ENCODE results near the gene HTR2A. TPM values are rescaled to one million over a fixed set of nuclear protein-coding genes. Genes with fewer than 3 reads are reported as not detected.

The HTR2A gene
- polyA plus RNA-seq, 2 donors = 0.01 to 0.02 TPM

- Histone ChIP-seq H3K27ac (ENCODE audit: low read depth in 2 of 2, low read length in 1 of 2) (no peak overlapping the region), H3K4me1 (ENCODE audit: control insufficient read depth in 2 of 2, insufficient read depth in 2 of 2, low read length in 1 of 2) (no peaks in the 10 kb centered on the region), H3K4me3 (ENCODE audit: low read depth in 1 of 2, low read length in 2 of 2) (no peak overlapping the region), H3K36me3 (ENCODE audit: control insufficient read depth in 2 of 2, insufficient read depth in 2 of 2, low read length in 1 of 2) (no peaks in the 10 kb centered on the region), H3K27me3 (ENCODE audit: control insufficient read depth in 1 of 2, insufficient read depth in 2 of 2, low read length in 2 of 2) (no peaks in the 10 kb centered on the region), H3K9me3 (ENCODE audit: control insufficient read depth in 2 of 2, insufficient read depth in 1 of 2, low read depth in 1 of 2, low read length in 1 of 2) (peaks cover 0 to 3% of the 10 kb centered on the region in 2 donors)
- WGBS, 2 donors = 74 to 75% methylated on average over 3 of the region's 3 CpGs
Measured at GRCh38 chr13:46858163-46858562, 38.7 kb downstream of the HTR2A start.

DNA sequence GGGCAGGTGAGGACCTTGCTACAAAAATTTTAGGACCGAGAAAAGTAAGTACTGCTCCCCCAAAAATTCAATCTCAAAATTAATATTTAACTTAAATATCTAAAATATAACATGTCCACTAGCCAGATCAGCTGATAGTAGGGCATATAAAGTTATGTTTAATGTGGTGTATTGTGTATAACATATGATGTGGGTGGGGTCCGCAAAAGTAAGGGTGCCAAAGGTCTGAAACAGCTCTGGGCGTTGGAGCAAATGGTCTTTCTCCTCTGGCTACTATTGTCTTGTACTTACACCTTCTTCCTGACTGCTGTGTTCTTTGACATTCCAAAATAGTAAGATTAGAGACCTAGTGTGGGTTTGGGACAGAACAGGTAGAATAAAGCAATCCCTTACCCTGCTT lies 41.2 kb downstream of the HTR2A start:
- H3K27ac ChIP-seq (ENCODE audit: low read depth in 2 of 2, low read length in 1 of 2) = no peak overlapping the region
- peaks cover 0 to 3% of the 10 kb centered on the region in 2 donors for H3K9me3 ChIP-seq (ENCODE audit: control insufficient read depth in 2 of 2, insufficient read depth in 1 of 2, low read depth in 1 of 2, low read length in 1 of 2)
- no peak overlapping the region for H3K4me3 ChIP-seq (ENCODE audit: low read depth in 1 of 2, low read length in 2 of 2)
- no peaks in the 10 kb centered on the region for H3K27me3 ChIP-seq (ENCODE audit: control insufficient read depth in 1 of 2, insufficient read depth in 2 of 2, low read length in 2 of 2)
- no peaks in the 10 kb centered on the region for H3K4me1 ChIP-seq (ENCODE audit: control insufficient read depth in 2 of 2, insufficient read depth in 2 of 2, low read length in 1 of 2)
- 79 to 89% methylated on average over 3 of the region's 3 CpGs for WGBS, 2 donors
- no peaks in the 10 kb centered on the region for H3K36me3 ChIP-seq (ENCODE audit: control insufficient read depth in 2 of 2, insufficient read depth in 2 of 2, low read length in 1 of 2)

DNA sequence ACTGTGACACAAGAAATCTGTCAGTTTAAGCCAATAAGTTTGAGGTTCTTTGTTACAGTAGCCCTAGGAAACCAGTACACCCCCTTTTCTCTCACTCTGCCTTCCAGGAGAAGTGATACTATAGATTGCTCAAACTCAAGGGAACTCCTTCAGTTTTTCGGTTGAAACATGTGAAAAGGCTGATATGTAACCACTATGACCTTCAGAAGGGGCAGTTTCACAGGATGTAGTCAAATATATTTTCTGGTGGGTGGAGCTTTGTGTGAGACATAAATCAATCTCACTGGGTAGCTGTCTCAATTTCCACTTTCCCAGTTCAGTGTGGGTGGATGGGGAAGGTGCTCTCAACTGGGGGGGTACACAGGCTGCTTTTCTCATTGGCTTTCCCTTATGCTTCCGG lies 41.7 kb downstream of the HTR2A start:
- 78 to 86% methylated on average over 2 of the region's 2 CpGs for WGBS, 2 donors
- H3K36me3 ChIP-seq (ENCODE audit: control insufficient read depth in 2 of 2, insufficient read depth in 2 of 2, low read length in 1 of 2) = no peaks in the 10 kb centered on the region
- H3K4me1 ChIP-seq (ENCODE audit: control insufficient read depth in 2 of 2, insufficient read depth in 2 of 2, low read length in 1 of 2) = no peaks in the 10 kb centered on the region

GRCh38 chr13:46852168-46852567 lies 44.7 kb downstream of the HTR2A start:
- WGBS, 2 donors = 82 to 84% methylated on average over 10 of the region's 10 CpGs
- no peak overlapping the region for H3K4me3 ChIP-seq (ENCODE audit: low read depth in 1 of 2, low read length in 2 of 2)

More for the DNA sequence above, 41.7 kb downstream of the HTR2A start:
- H3K4me3 ChIP-seq (ENCODE audit: low read depth in 1 of 2, low read length in 2 of 2) = no peak overlapping the region
- peaks cover 0 to 3% of the 10 kb centered on the region in 2 donors for H3K9me3 ChIP-seq (ENCODE audit: control insufficient read depth in 2 of 2, insufficient read depth in 1 of 2, low read depth in 1 of 2, low read length in 1 of 2)
- no peak overlapping the region for H3K27ac ChIP-seq (ENCODE audit: low read depth in 2 of 2, low read length in 1 of 2)
- no peaks in the 10 kb centered on the region for H3K27me3 ChIP-seq (ENCODE audit: control insufficient read depth in 1 of 2, insufficient read depth in 2 of 2, low read length in 2 of 2)

GRCh38 chr13:46850214-46850613 lies 46.6 kb downstream of the HTR2A start:
- Histone ChIP-seq H3K4me3 (ENCODE audit: low read depth in 1 of 2, low read length in 2 of 2) (no peak overlapping the region), H3K4me1 (ENCODE audit: control insufficient read depth in 2 of 2, insufficient read depth in 2 of 2, low read length in 1 of 2) (no peaks in the 10 kb centered on the region), H3K9me3 (ENCODE audit: control insufficient read depth in 2 of 2, insufficient read depth in 1 of 2, low read depth in 1 of 2, low read length in 1 of 2) (no peaks in the 10 kb centered on the region), H3K27ac (ENCODE audit: low read depth in 2 of 2, low read length in 1 of 2) (no peak overlapping the region), H3K27me3 (ENCODE audit: control insufficient read depth in 1 of 2, insufficient read depth in 2 of 2, low read length in 2 of 2) (no peaks in the 10 kb centered on the region), H3K36me3 (ENCODE audit: control insufficient read depth in 2 of 2, insufficient read depth in 2 of 2, low read length in 1 of 2) (no peaks in the 10 kb centered on the region)
- WGBS, 2 donors = 88 to 90% methylated on average over 1 of the region's 1 CpG

More at GRCh38 chr13:46852168-46852567, 44.7 kb downstream of the HTR2A start:
- Histone ChIP-seq H3K27me3 (ENCODE audit: control insufficient read depth in 1 of 2, insufficient read depth in 2 of 2, low read length in 2 of 2) (no peaks in the 10 kb centered on the region), H3K4me1 (ENCODE audit: control insufficient read depth in 2 of 2, insufficient read depth in 2 of 2, low read length in 1 of 2) (no peaks in the 10 kb centered on the region), H3K36me3 (ENCODE audit: control insufficient read depth in 2 of 2, insufficient read depth in 2 of 2, low read length in 1 of 2) (no peaks in the 10 kb centered on the region), H3K27ac (ENCODE audit: low read depth in 2 of 2, low read length in 1 of 2) (no peak overlapping the region), H3K9me3 (ENCODE audit: control insufficient read depth in 2 of 2, insufficient read depth in 1 of 2, low read depth in 1 of 2, low read length in 1 of 2) (peaks cover 0 to 3% of the 10 kb centered on the region in 2 donors)

DNA sequence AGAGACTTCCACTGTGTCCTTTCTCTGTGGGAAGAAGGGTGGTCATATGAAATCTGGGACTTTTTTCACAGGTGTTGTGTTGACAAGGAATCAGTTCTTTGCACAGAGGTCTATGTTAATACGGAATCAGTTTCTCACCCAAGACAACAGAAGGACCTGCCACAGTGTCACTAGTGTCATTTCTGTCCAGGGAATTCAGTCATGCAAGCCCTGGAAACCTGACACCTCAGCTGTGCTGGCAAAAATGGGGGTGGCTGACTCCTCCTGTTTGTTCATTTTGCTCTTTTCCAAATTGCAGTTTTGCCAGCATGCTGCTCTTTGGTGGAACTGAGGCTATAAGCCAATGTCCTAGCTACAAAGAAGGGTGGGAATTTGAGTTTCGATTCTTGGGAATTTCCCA lies 50.1 kb downstream of the HTR2A start:
- H3K4me1 ChIP-seq (ENCODE audit: control insufficient read depth in 2 of 2, insufficient read depth in 2 of 2, low read length in 1 of 2) = no peaks in the 10 kb centered on the region
- WGBS, 2 donors = 75 to 81% methylated on average over 2 of the region's 2 CpGs
- no peaks in the 10 kb centered on the region for H3K36me3 ChIP-seq (ENCODE audit: control insufficient read depth in 2 of 2, insufficient read depth in 2 of 2, low read length in 1 of 2)
- H3K4me3 ChIP-seq (ENCODE audit: low read depth in 1 of 2, low read length in 2 of 2) = no peak overlapping the region
- H3K27ac ChIP-seq (ENCODE audit: low read depth in 2 of 2, low read length in 1 of 2) = no peak overlapping the region
- H3K27me3 ChIP-seq (ENCODE audit: control insufficient read depth in 1 of 2, insufficient read depth in 2 of 2, low read length in 2 of 2) = no peaks in the 10 kb centered on the region
- H3K9me3 ChIP-seq (ENCODE audit: control insufficient read depth in 2 of 2, insufficient read depth in 1 of 2, low read depth in 1 of 2, low read length in 1 of 2) = no peaks in the 10 kb centered on the region

DNA sequence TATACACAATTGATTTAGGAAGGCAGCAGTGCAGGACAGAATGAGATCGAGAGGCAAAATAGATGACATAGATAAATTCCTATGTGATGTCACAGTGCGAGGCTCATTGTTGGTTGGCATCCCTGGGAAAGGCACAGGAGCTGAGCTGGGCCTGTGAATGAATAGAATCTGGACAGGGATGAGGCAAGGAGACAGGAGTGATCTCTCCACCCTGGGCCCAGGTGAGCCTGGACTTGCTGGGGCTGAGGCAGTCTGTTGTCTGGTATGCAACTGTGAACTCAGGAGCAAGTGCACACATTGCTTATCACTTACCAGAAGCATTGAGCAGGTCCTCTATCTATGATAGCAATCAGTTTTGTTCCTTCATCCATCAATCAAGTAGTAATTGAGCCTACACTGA lies 51.7 kb downstream of the HTR2A start:
- Histone ChIP-seq H3K27me3 (ENCODE audit: control insufficient read depth in 1 of 2, insufficient read depth in 2 of 2, low read length in 2 of 2) (no peaks in the 10 kb centered on the region), H3K4me3 (ENCODE audit: low read depth in 1 of 2, low read length in 2 of 2) (no peak overlapping the region), H3K4me1 (ENCODE audit: control insufficient read depth in 2 of 2, insufficient read depth in 2 of 2, low read length in 1 of 2) (no peaks in the 10 kb centered on the region), H3K9me3 (ENCODE audit: control insufficient read depth in 2 of 2, insufficient read depth in 1 of 2, low read depth in 1 of 2, low read length in 1 of 2) (no peaks in the 10 kb centered on the region), H3K36me3 (ENCODE audit: control insufficient read depth in 2 of 2, insufficient read depth in 2 of 2, low read length in 1 of 2) (no peaks in the 10 kb centered on the region), H3K27ac (ENCODE audit: low read depth in 2 of 2, low read length in 1 of 2) (no peak overlapping the region)
- 81 to 85% methylated on average over 2 of the region's 2 CpGs for WGBS, 2 donors

DNA sequence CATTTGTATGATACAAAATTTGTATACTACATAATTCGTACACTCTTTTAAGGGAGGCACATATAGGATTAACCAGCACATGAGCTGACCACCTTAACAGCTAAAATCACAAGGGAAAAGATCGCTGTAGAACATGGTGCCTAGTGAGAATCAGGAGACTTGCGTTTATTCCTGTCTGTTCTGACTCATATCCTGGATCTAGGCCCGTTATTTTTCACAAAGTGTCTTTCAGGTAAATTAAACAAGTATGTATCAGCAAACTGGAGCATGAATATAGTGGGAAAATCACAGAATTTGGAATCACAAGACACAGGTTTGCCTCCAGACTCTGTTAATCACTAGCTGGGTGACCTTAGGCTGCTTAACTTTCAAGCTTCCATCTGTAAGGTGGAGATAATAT lies 52.4 kb downstream of the HTR2A start:
- no peak overlapping the region for H3K4me3 ChIP-seq (ENCODE audit: low read depth in 1 of 2, low read length in 2 of 2)
- no peaks in the 10 kb centered on the region for H3K4me1 ChIP-seq (ENCODE audit: control insufficient read depth in 2 of 2, insufficient read depth in 2 of 2, low read length in 1 of 2)
- 47 to 58% methylated on average over 4 of the region's 4 CpGs for WGBS, 2 donors
- H3K36me3 ChIP-seq (ENCODE audit: control insufficient read depth in 2 of 2, insufficient read depth in 2 of 2, low read length in 1 of 2) = no peaks in the 10 kb centered on the region
- no peak overlapping the region for H3K27ac ChIP-seq (ENCODE audit: low read depth in 2 of 2, low read length in 1 of 2)
- H3K9me3 ChIP-seq (ENCODE audit: control insufficient read depth in 2 of 2, insufficient read depth in 1 of 2, low read depth in 1 of 2, low read length in 1 of 2) = no peaks in the 10 kb centered on the region
- H3K27me3 ChIP-seq (ENCODE audit: control insufficient read depth in 1 of 2, insufficient read depth in 2 of 2, low read length in 2 of 2) = no peaks in the 10 kb centered on the region

DNA sequence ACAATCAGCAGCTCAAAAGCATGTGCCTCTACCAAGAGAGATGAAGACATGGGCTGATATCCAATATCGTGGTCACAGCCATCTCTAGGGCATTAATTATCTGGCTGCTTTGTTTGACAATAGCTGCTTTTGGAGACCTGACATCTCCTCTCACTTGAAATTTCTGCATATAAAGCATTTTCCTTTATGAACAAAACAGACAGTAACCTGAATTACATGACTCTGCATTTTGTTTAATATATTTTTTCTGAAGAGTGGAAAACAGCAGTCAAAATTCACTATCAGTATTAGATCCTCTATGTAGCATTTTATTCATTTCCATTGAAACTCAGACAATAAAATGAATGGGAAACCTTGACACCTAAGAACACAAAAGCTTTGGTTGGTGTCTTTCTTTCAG lies 57.5 kb downstream of the HTR2A start:
- H3K4me3 ChIP-seq (ENCODE audit: low read depth in 1 of 2, low read length in 2 of 2) = no peak overlapping the region
- no peaks in the 10 kb centered on the region for H3K27me3 ChIP-seq (ENCODE audit: control insufficient read depth in 1 of 2, insufficient read depth in 2 of 2, low read length in 2 of 2)
- 26 to 35% methylated on average over 1 of the region's 1 CpG for WGBS, 2 donors
- no peaks in the 10 kb centered on the region for H3K36me3 ChIP-seq (ENCODE audit: control insufficient read depth in 2 of 2, insufficient read depth in 2 of 2, low read length in 1 of 2)
- H3K9me3 ChIP-seq (ENCODE audit: control insufficient read depth in 2 of 2, insufficient read depth in 1 of 2, low read depth in 1 of 2, low read length in 1 of 2) = no peaks in the 10 kb centered on the region
- no peaks in the 10 kb centered on the region for H3K4me1 ChIP-seq (ENCODE audit: control insufficient read depth in 2 of 2, insufficient read depth in 2 of 2, low read length in 1 of 2)
- H3K27ac ChIP-seq (ENCODE audit: low read depth in 2 of 2, low read length in 1 of 2) = no peak overlapping the region

DNA sequence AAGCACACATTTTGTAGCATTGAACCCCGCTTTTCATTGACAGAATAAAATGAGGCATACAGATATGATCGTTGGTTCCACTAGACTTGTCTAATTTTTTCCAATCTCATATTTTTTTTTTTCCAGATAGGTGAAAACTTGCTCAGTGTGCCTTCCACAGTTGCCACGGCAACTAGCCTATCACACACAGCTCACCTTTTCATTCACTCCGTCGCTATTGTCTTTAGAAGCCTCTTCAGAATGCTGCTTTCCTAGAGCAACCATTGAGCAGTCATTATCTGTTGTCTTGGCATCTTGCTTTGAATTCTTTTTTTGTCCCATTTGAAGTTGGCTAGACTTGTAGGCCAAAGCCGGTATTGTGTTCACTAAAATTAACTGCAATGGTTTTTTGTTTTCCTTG lies 62.2 kb downstream of the HTR2A start:
- Histone ChIP-seq H3K36me3 (ENCODE audit: control insufficient read depth in 2 of 2, insufficient read depth in 2 of 2, low read length in 1 of 2) (no peaks in the 10 kb centered on the region), H3K4me1 (ENCODE audit: control insufficient read depth in 2 of 2, insufficient read depth in 2 of 2, low read length in 1 of 2) (no peaks in the 10 kb centered on the region), H3K27ac (ENCODE audit: low read depth in 2 of 2, low read length in 1 of 2) (no peak overlapping the region), H3K27me3 (ENCODE audit: control insufficient read depth in 1 of 2, insufficient read depth in 2 of 2, low read length in 2 of 2) (no peaks in the 10 kb centered on the region), H3K9me3 (ENCODE audit: control insufficient read depth in 2 of 2, insufficient read depth in 1 of 2, low read depth in 1 of 2, low read length in 1 of 2) (no peaks in the 10 kb centered on the region), H3K4me3 (ENCODE audit: low read depth in 1 of 2, low read length in 2 of 2) (no peak overlapping the region)
- WGBS, 2 donors = 78 to 80% methylated on average over 6 of the region's 6 CpGs
